Body of pancreas (tissue), 4 donors: Measurements from ENCODE around the gene MTX3.

Experiments used
- POLR2A ChIP-seq, 3 donors: fragments of 450-650 bp; IDR thresholded peaks; one replicate each; pipeline ENCODE4 v1.6.1; 2016; ENCODE audit warnings: antibody characterized with exemption in 3 of 3, mild to moderate bottlenecking in 2 of 3
- TF ChIP-seq, protein P1 (sequence below), 7 experiments: fragments of 450-650 bp in 4 of 7; fragments of 200-600 bp in 3 of 7; sonication (generic) in 3 of 7; IDR thresholded peaks; one replicate each; pipeline ENCODE4 v1.5.1; 2016 to 2019; ENCODE audit warnings: antibody characterized with exemption in 7 of 7

DNA sequence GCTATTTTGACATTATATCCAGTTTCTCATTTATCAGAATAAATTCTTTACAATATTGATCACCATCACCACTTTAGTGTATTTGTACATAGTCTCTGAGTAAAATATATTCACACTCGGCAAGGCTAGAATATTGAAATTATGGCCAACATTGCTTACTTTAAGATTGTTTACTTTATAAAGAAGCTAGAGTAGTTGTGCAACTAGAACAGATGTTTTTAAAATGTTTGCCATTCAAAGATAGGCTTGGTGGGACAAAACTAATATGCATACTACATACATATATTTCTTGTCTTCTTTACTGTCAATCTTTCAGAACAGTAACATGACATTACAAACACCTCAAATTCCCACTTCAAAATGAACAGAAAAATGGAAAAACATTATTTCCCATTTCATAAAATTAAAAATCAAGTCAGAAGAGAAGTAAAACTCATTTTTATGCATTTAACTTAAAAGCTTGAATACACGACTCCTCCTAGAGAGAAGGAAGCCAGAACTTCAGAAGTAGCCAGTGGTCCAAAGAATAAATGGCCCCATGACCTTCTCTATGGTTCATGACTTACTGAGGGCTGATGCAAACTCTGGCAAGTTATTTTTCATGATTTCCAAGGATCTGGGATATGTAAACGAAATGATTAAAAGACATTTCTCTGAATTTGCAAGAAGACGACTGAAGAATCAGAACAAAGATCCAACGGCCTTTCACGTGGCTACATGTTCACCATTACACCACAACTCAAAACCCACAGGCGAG, 14.1 kb downstream of the MTX3 start:
- TF ChIP-seq, protein P1, sequence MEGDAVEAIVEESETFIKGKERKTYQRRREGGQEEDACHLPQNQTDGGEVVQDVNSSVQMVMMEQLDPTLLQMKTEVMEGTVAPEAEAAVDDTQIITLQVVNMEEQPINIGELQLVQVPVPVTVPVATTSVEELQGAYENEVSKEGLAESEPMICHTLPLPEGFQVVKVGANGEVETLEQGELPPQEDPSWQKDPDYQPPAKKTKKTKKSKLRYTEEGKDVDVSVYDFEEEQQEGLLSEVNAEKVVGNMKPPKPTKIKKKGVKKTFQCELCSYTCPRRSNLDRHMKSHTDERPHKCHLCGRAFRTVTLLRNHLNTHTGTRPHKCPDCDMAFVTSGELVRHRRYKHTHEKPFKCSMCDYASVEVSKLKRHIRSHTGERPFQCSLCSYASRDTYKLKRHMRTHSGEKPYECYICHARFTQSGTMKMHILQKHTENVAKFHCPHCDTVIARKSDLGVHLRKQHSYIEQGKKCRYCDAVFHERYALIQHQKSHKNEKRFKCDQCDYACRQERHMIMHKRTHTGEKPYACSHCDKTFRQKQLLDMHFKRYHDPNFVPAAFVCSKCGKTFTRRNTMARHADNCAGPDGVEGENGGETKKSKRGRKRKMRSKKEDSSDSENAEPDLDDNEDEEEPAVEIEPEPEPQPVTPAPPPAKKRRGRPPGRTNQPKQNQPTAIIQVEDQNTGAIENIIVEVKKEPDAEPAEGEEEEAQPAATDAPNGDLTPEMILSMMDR (IDR thresholded peaks at IDR 0.05): no peak
- TF ChIP-seq POLR2A (IDR thresholded peaks at IDR 0.05): no peak
